Astrocyte (in vitro differentiated cells and primary cell): ENCODE results near the gene RANGAP1. TPM values are rescaled to one million over a fixed set of nuclear protein-coding genes. Genes with fewer than 3 reads are reported as not detected.

Experiments
- DNase-seq: peaks from one replicate; pipeline ENCODE4 v3.0.0-alpha.2; 2010; ENCODE audit warnings: low read depth
- FAIRE-seq: peaks from 2 replicates; lab custom pipeline; 2011; peaks lifted over from hg19 to GRCh38; lab: Jason Lieb, UNC
- H2AFZ ChIP-seq: 2 replicates; pipeline ENCODE4 v1.6.0; 2012; ENCODE audit warnings: low read depth, low read length, inconsistent platforms
- H3K27ac ChIP-seq: 2 replicates; pipeline ENCODE4 v1.5.1; 2011; ENCODE audit warnings: low read depth, low read length, inconsistent platforms
- H3K27me3 ChIP-seq: 2 replicates; pipeline ENCODE4 v1.6.0; 2011; ENCODE audit warnings: low read length, inconsistent platforms; ENCODE audit not compliant: insufficient read depth
- H3K36me3 ChIP-seq: 2 replicates; pipeline ENCODE4 v1.5.1; 2011; ENCODE audit warnings: low read length, inconsistent platforms; ENCODE audit not compliant: insufficient read depth
- H3K4me1 ChIP-seq: 2 replicates; pipeline ENCODE4 v1.5.1; 2011; ENCODE audit warnings: low read length, inconsistent platforms; ENCODE audit not compliant: insufficient read depth
- H3K4me2 ChIP-seq: 2 replicates; pipeline ENCODE4 v1.6.0; 2012; ENCODE audit warnings: low read length, inconsistent platforms
- H3K4me3 ChIP-seq: 2 replicates; pipeline ENCODE4 v1.5.1; 2011; ENCODE audit warnings: low read depth, mild to moderate bottlenecking, low read length, inconsistent platforms; ENCODE audit not compliant: insufficient read depth
- H3K79me2 ChIP-seq: 2 replicates; pipeline ENCODE4 v1.6.0; 2012; ENCODE audit warnings: mild to moderate bottlenecking, low read length, inconsistent platforms; ENCODE audit not compliant: insufficient read depth
- H3K9ac ChIP-seq: 2 replicates; pipeline ENCODE4 v1.6.0; 2012; ENCODE audit warnings: mild to moderate bottlenecking, low read length, inconsistent platforms
- H3K9me3 ChIP-seq: 2 replicates; pipeline ENCODE4 v1.5.1; 2012; ENCODE audit warnings: low read depth, mild to moderate bottlenecking, low read length, inconsistent platforms; ENCODE audit not compliant: insufficient read depth
- H4K20me1 ChIP-seq: 2 replicates; pipeline ENCODE4 v1.6.0; 2012; ENCODE audit warnings: low read length, inconsistent platforms; ENCODE audit not compliant: insufficient read depth
- H3K27ac Mint-ChIP-seq: one replicate; pipeline ENCODE4 v1.8.0; 2021; ENCODE audit warnings: mild to moderate bottlenecking, mixed read lengths; ENCODE audit not compliant: unreplicated experiment
- H3K27me3 Mint-ChIP-seq: one replicate; pipeline ENCODE4 v1.8.0; 2021; ENCODE audit warnings: low read depth, mixed read lengths; ENCODE audit not compliant: unreplicated experiment
- H3K36me3 Mint-ChIP-seq: one replicate; pipeline ENCODE4 v1.8.0; 2021; ENCODE audit warnings: low read depth, mixed read lengths; ENCODE audit not compliant: unreplicated experiment
- H3K4me1 Mint-ChIP-seq: one replicate; pipeline ENCODE4 v1.8.0; 2021; ENCODE audit warnings: low read depth, mixed read lengths; ENCODE audit not compliant: unreplicated experiment
- H3K4me3 Mint-ChIP-seq: one replicate; pipeline ENCODE4 v1.8.0; 2021; ENCODE audit warnings: mild to moderate bottlenecking, moderate library complexity, mixed read lengths; ENCODE audit not compliant: unreplicated experiment
- H3K9me3 Mint-ChIP-seq: one replicate; pipeline ENCODE4 v1.8.0; 2021; ENCODE audit warnings: mild to moderate bottlenecking, mixed read lengths; ENCODE audit not compliant: unreplicated experiment
- EZH2 ChIP-seq: IDR thresholded peaks from 2 replicates; pipeline ENCODE4 v1.6.1; 2012; ENCODE audit warnings: mild to moderate bottlenecking, low read length, inconsistent platforms; ENCODE audit not compliant: insufficient read depth
- total RNA-seq: library from RNA; stranded (reverse); gene quantifications from 2 replicates; pipeline ENCODE4 v1.2.1, GENCODE V29; 2021
- TF ChIP-seq, protein P1 (sequence below): IDR thresholded peaks from 2 replicates; pipeline ENCODE4 v1.5.1; 2011; ENCODE audit warnings: low read depth, mild to moderate bottlenecking, inconsistent platforms, low read length, moderate library complexity; ENCODE audit not compliant: insufficient read depth

Gene RANGAP1
- total RNA-seq, 1 donor from 2014 or later = 77.8 TPM

DNA sequence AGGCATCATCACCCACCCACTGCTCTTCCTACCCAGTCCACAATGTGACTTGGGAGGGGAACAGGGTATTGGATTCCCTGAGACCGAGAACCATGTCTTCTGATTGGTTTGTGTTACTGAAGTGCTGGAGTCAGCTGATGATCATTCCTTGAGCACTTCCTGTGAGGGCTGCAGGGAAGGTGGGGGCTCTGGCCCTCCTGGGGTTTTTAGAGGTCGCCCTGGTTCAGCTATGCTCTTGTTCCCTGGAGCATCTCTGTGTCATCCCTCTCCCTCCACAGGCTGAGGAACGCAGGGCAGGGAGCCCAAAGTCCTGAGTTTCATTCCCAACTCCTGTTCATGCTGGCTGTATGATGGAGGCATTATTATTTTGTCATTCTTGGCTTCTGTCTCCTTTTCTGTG lies 22.1 kb upstream of the RANGAP1 start:
- Histone ChIP-seq H3K27me3 (no peaks in the 10 kb centered on the region), H3K4me3 (no peak overlapping the region), H4K20me1 (peaks cover 70% of the 10 kb centered on the region), H3K4me2 (peak overlapping the region; percentile 4), H3K36me3 (no peaks in the 10 kb centered on the region), H3K27ac (peak overlapping the region; percentile 28), H3K9me3 (no peaks in the 10 kb centered on the region), H3K79me2 (peaks cover 94% of the 10 kb centered on the region), H3K9ac (no peak overlapping the region), H2AFZ (no peak overlapping the region), H3K4me1 (peaks cover 18% of the 10 kb centered on the region)
- Mint-ChIP-seq H3K27ac (peak overlapping the region; percentile 34), H3K9me3 (no peaks in the 10 kb centered on the region), H3K4me1 (peaks cover 29% of the 10 kb centered on the region), H3K27me3 (no peaks in the 10 kb centered on the region), H3K36me3 (peaks cover 18% of the 10 kb centered on the region), H3K4me3 (no peak overlapping the region)
- FAIRE-seq = no peak
- no peak for TF ChIP-seq EZH2
- TF ChIP-seq, protein P1, sequence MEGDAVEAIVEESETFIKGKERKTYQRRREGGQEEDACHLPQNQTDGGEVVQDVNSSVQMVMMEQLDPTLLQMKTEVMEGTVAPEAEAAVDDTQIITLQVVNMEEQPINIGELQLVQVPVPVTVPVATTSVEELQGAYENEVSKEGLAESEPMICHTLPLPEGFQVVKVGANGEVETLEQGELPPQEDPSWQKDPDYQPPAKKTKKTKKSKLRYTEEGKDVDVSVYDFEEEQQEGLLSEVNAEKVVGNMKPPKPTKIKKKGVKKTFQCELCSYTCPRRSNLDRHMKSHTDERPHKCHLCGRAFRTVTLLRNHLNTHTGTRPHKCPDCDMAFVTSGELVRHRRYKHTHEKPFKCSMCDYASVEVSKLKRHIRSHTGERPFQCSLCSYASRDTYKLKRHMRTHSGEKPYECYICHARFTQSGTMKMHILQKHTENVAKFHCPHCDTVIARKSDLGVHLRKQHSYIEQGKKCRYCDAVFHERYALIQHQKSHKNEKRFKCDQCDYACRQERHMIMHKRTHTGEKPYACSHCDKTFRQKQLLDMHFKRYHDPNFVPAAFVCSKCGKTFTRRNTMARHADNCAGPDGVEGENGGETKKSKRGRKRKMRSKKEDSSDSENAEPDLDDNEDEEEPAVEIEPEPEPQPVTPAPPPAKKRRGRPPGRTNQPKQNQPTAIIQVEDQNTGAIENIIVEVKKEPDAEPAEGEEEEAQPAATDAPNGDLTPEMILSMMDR = no peak
- DNase-seq = no peak

DNA sequence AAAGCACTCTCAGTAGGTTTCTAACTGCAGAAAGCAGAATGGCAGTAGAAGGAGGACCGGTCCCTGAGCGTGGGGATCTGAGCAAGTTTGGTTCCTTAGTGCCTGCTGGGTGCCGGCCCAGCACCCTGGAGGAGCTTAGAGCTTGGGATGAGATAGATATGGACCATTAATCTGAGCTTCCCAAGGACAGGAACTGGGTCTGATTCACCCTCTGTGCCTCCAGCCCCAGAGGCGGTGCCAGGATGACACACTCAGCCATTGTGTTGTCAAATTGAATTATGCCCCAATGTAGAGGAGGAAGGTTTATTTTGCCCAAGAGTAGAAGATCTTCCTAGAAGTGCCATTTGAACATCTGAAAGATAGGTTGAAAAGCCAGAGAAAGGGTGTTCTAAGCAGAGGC lies 19.7 kb upstream of the RANGAP1 start:
- Histone ChIP-seq H4K20me1 (peaks cover 56% of the 10 kb centered on the region), H3K4me1 (peaks cover 20% of the 10 kb centered on the region), H3K9ac (no peak overlapping the region), H3K4me2 (peak overlapping the region; percentile 64), H3K9me3 (no peaks in the 10 kb centered on the region), H3K36me3 (no peaks in the 10 kb centered on the region), H3K27ac (no peak overlapping the region), H3K79me2 (peaks cover 96% of the 10 kb centered on the region), H2AFZ (no peak overlapping the region), H3K27me3 (no peaks in the 10 kb centered on the region), H3K4me3 (no peak overlapping the region)
- H3K4me1 Mint-ChIP-seq = peaks cover 29% of the 10 kb centered on the region
- no peak for FAIRE-seq
- DNase-seq = peak; percentile 60
- peaks cover 15% of the 10 kb centered on the region for H3K36me3 Mint-ChIP-seq
- no peaks in the 10 kb centered on the region for H3K9me3 Mint-ChIP-seq
- H3K4me3 Mint-ChIP-seq = no peak overlapping the region
- peak overlapping the region; percentile 26 for H3K27ac Mint-ChIP-seq
- no peaks in the 10 kb centered on the region for H3K27me3 Mint-ChIP-seq
- TF ChIP-seq EZH2 = no peak
- TF ChIP-seq, protein P1 = no peak

DNA sequence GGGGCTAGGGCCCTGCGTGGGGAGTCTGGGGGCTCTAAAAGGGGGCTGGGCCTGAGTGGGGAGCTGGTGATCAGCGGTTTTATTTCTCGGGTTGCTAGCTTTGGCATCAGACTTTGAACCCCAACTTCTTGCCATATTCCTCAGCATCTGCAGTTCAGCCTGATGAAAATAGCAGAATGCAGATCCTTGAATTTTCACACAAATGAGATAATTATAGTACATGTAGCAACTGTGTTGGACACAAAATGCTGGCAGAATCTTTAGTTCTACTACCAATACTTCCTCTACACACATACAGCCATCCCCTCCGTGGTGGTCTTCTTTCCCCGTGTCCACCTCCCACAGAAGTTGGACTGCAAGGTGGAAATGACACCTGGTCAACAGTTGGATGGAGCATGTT lies 16.8 kb upstream of the RANGAP1 start:
- no peak for TF ChIP-seq EZH2
- TF ChIP-seq, protein P1 = no peak
- peak overlapping the region; percentile 89 for H3K4me3 Mint-ChIP-seq
- H3K4me1 Mint-ChIP-seq = peaks cover 21% of the 10 kb centered on the region
- Histone ChIP-seq H3K4me1 (peaks cover 22% of the 10 kb centered on the region), H3K4me2 (peak overlapping the region; percentile 87), H3K27ac (peak overlapping the region; percentile 70), H2AFZ (no peak overlapping the region), H4K20me1 (peaks cover 35% of the 10 kb centered on the region), H3K9me3 (no peaks in the 10 kb centered on the region), H3K4me3 (peak overlapping the region; percentile 86), H3K79me2 (peaks cover 71% of the 10 kb centered on the region), H3K9ac (peak overlapping the region; percentile 97), H3K36me3 (no peaks in the 10 kb centered on the region), H3K27me3 (no peaks in the 10 kb centered on the region)
- FAIRE-seq (no peak), DNase-seq (no peak)
- H3K27ac Mint-ChIP-seq = peak overlapping the region; percentile 87
- H3K36me3 Mint-ChIP-seq = peaks cover 10% of the 10 kb centered on the region
- no peaks in the 10 kb centered on the region for H3K27me3 Mint-ChIP-seq
- no peaks in the 10 kb centered on the region for H3K9me3 Mint-ChIP-seq
